GM13977 (cell line): Measurements from ENCODE around the gene TUBB4B.
A peak's percentile ranks its signal among the peaks of the same experiment; 100 is the strongest.

Experiments
- DNase-seq: peaks from one replicate; pipeline ENCODE4 v3.0.0; 2012; ENCODE audit warnings: low spot score
- in situ Hi-C: fragments of 300-500 bp; cut with MboI; formaldehyde crosslinking; loops from one replicate; pipeline ENCODE4 v1.12.0; 2022; ENCODE audit warnings: low sequenced_read_pairs, low pct_unique_long_range_greater_than_20kb, mixed read lengths, inconsistent platforms; ENCODE audit not compliant: unreplicated experiment
- TF ChIP-seq, protein P1 (sequence below): IDR thresholded peaks from 2 replicates; pipeline ENCODE4 v1.5.1; 2012; ENCODE audit warnings: mild to moderate bottlenecking, control low read depth; ENCODE audit not compliant: insufficient read depth; ENCODE audit errors: extremely low read depth, missing control alignments

The TUBB4B gene

GRCh38 chr9:137240841-137241489, at the start of gene TUBB4B:
Gene TUBB4B (plus strand): TSS chr9:137241287. CDS start chr9:137241361, 74 bp downstream.
- TF ChIP-seq, protein P1, sequence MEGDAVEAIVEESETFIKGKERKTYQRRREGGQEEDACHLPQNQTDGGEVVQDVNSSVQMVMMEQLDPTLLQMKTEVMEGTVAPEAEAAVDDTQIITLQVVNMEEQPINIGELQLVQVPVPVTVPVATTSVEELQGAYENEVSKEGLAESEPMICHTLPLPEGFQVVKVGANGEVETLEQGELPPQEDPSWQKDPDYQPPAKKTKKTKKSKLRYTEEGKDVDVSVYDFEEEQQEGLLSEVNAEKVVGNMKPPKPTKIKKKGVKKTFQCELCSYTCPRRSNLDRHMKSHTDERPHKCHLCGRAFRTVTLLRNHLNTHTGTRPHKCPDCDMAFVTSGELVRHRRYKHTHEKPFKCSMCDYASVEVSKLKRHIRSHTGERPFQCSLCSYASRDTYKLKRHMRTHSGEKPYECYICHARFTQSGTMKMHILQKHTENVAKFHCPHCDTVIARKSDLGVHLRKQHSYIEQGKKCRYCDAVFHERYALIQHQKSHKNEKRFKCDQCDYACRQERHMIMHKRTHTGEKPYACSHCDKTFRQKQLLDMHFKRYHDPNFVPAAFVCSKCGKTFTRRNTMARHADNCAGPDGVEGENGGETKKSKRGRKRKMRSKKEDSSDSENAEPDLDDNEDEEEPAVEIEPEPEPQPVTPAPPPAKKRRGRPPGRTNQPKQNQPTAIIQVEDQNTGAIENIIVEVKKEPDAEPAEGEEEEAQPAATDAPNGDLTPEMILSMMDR, result no peak
- DNase-seq, result peak; percentile 100
- in situ Hi-C loops, result no loop called here

DNA sequence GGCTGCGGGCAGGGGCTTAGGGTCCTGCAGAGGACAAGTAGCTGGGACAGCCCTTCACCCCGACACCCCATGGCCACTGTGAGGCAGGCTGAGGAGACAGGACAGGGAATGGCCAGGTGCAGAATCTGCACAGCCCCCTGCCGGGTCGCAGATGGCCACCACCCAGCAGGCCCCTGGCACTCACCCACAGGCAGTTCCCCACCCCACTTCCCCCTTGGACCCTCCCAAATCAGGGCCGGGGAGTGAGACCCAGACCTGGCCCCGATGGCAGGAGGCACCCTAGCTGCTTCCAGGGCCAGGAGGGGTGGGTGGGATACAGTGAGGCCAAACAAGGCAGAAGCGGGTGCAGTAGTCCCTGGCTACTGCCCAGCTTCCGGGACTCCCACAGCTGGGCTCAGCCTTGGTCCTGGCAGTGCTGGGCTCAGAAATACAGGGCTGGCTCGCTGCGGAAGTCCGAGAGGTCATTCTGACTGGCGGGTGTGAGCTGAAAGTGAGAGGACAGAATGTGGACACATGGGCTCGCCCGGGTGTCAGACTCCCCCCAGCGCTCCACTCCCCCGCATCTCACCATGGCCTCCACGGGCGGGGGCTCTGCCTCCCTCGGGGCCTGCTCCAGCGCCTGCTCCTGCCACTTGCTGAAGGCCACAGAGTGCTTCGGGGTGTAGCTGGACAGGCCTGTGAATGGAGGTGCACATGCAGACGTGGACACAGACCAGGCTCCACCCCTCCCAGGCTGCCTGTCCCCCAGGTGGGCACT, 49.2 kb upstream of the TUBB4B start:
- DNase-seq, result no peak
- in situ Hi-C loops, result no loop called here
- TF ChIP-seq, protein P1, result no peak

GRCh38 chr9:137192448-137192780, 48.7 kb upstream of the TUBB4B start:
- TF ChIP-seq, protein P1, result no peak
- in situ Hi-C loops, result no loop called here

GRCh38 chr9:137192859-137193258, 48.2 kb upstream of the TUBB4B start:
- DNase-seq, result no peak
- in situ Hi-C loops, result no loop called here
- TF ChIP-seq, protein P1, result no peak

More at GRCh38 chr9:137192448-137192780, 48.7 kb upstream of the TUBB4B start:
- DNase-seq, result no peak

DNA sequence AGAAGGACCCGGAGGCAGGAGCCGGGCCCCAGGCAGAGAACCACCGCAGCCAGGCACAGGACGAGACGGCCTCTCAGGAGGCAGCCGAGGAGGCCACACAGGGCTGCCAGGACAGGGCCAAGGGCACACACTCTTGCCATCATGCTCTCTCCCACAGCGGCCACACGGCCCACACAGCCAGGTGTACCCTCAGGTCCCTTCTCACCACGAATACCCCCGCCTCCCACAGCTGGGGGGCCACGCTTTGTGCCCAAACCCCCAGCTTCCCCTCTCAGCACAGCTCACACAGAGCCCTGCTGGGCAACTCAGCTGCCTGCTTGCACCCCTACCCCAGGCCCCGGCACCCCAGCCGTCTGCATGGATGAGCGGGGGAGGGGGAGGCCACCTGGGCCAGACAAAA, 47.3 kb upstream of the TUBB4B start:
- TF ChIP-seq, protein P1, result no peak
- in situ Hi-C loops, result no loop called here
- no peak for DNase-seq

DNA sequence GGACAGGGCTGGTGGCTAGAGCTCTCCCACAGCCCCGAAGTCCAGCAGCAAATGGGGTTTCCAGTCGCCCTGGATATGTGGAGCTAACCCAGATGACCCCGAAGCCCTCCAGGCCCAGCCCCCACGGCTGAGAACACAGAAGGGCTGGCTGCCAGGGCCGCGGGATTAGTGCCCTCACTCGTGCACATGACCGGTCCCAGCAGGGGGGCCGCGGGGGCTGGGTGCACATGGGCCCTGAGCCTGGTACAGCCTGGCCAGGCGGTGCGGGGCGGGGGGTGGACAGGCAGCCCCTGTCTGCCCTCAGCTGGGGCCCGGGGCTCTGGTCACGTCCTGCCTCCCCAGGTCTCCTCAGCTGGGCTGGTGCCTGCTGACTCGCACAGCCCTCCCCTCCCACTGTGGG, 46.7 kb upstream of the TUBB4B start:
- in situ Hi-C loops, result no loop called here
- TF ChIP-seq, protein P1, result no peak
- DNase-seq, result no peak
